Breast epithelium (tissue), 4 donors: ENCODE data around the gene P2RX5. TPM values are rescaled to one million over a fixed set of nuclear protein-coding genes. Genes with fewer than 3 reads are reported as not detected.

Experiments used
- DNase-seq, 2 donors: peaks; one replicate each; pipeline ENCODE4 v3.0.0-alpha.2; 2019; ENCODE audit warnings: low spot score in 2 of 2
- H3K27ac ChIP-seq, 2 donors: fragments of 200-600 bp; sonication (generic) in 1 of 2; one replicate each; pipeline ENCODE4 v1.5.1; 2016 to 2019; ENCODE audit warnings: mild to moderate bottlenecking in 1 of 2
- H3K27me3 ChIP-seq, 2 donors: fragments of 200-600 bp; sonication (generic) in 1 of 2; one replicate each; pipeline versions ENCODE4 v1.5.1 to v1.6.0; 2017 to 2019; ENCODE audit warnings: control low read depth in 1 of 2, mild to moderate bottlenecking in 1 of 2
- H3K36me3 ChIP-seq: fragments of 200-600 bp; one replicate; pipeline ENCODE4 v1.5.1; 2019
- H3K4me1 ChIP-seq, 2 donors: fragments of 200-600 bp; sonication (generic); one replicate each; pipeline ENCODE4 v1.5.1; 2016 to 2019; ENCODE audit warnings: control low read depth in 1 of 2
- H3K4me3 ChIP-seq, 3 donors: fragments of 200-600 bp; sonication (generic); 1 replicate in 2 of 3; 2 replicates in 1 of 3; pipeline ENCODE4 v1.5.1; 2016 to 2019; ENCODE audit warnings: mild to moderate bottlenecking in 3 of 3, moderate library complexity in 2 of 3
- H3K9me3 ChIP-seq, 2 donors: fragments of 200-600 bp; sonication (generic) in 1 of 2; one replicate each; pipeline ENCODE4 v1.5.1; 2016 to 2019; ENCODE audit warnings: control low read depth in 1 of 2
- POLR2A ChIP-seq: fragments of 450-650 bp; IDR thresholded peaks from one replicate; pipeline ENCODE4 v1.6.1; 2016; ENCODE audit warnings: antibody characterized with exemption, mild to moderate bottlenecking, moderate library complexity
- POLR2AphosphoS5 ChIP-seq, 3 donors: sonication (generic); formaldehyde crosslinking; IDR thresholded peaks; one replicate each; pipeline ENCODE4 v1.6.1; 2017; ENCODE audit warnings: antibody characterized with exemption in 3 of 3
- intact Hi-C: fragments of 100-400 bp; cut with DNase I; formaldehyde crosslinking; loops from one replicate; pipeline ENCODE4 v1.15.1; 2023; ENCODE audit warnings: low total_unique reads
- total RNA-seq, 3 donors: library from RNA; depleted of rRNA; stranded (reverse); fragments of >200 nt; gene quantifications; one replicate each; pipeline ENCODE4 v1.1.0, GENCODE V29; 2016
- TF ChIP-seq, protein P1 (sequence below), 3 donors: fragments of 450-650 bp; IDR thresholded peaks; one replicate each; pipeline ENCODE4 v1.5.1; 2016 to 2017; ENCODE audit warnings: antibody characterized with exemption in 3 of 3, mild to moderate bottlenecking in 3 of 3, moderate library complexity in 3 of 3

The P2RX5 gene
- total RNA-seq, 3 donors from 2014 or later = 0.29 to 2.0 (median 0.32) TPM

DNA sequence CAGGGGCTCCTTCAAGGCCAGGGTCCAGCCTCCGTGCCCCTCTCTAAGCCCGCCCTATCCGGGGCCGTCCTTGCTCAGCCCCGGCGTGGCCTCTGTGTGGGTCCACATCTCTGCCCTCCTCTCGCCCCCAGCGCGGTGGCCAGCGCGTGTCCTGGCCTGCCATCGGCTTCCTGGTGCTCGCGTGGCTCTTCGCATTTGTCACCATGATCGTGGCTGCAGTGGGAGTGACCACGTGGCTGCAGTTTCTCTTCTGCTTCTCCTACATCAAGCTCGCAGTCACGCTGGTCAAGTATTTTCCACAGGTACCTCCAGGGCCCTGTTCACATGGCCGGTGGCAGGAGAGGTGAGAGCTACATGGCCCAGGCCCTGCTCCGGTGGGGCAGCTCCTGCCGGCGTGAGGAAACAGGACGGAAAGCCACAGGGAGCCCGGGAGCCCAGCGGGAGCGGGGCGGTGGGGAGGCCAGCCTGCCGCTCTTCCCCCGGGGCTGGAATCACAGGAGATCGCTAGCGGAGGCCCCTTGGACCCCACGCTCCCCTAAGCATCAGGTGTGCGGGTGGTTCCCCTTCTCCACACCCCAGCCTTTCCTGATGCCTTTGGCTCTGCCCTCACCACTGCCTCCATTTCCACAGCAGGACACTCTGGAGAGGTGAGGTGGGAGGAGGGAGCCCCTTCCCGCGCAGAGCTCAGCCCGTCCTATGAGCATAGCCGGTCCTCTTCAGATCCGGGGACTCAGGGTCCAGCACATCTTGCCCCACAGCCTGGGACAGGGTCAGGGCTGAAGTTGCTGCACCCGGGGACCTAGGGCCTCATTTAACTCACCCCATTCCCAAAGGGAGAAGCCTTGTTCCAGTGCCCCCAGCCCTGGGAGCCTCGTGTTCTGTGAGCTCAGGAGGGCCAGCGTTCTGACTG, 37.8 kb downstream of the P2RX5 start:
- peaks cover 0 to 5% of the 10 kb centered on the region in 2 donors for H3K4me1 ChIP-seq
- peak overlapping the region; percentile 68 to 80 for H3K27ac ChIP-seq
- H3K27me3 ChIP-seq = no peaks in the 10 kb centered on the region
- intact Hi-C loops = no loop called here
- TF ChIP-seq POLR2A = no peak
- TF ChIP-seq, protein P1, sequence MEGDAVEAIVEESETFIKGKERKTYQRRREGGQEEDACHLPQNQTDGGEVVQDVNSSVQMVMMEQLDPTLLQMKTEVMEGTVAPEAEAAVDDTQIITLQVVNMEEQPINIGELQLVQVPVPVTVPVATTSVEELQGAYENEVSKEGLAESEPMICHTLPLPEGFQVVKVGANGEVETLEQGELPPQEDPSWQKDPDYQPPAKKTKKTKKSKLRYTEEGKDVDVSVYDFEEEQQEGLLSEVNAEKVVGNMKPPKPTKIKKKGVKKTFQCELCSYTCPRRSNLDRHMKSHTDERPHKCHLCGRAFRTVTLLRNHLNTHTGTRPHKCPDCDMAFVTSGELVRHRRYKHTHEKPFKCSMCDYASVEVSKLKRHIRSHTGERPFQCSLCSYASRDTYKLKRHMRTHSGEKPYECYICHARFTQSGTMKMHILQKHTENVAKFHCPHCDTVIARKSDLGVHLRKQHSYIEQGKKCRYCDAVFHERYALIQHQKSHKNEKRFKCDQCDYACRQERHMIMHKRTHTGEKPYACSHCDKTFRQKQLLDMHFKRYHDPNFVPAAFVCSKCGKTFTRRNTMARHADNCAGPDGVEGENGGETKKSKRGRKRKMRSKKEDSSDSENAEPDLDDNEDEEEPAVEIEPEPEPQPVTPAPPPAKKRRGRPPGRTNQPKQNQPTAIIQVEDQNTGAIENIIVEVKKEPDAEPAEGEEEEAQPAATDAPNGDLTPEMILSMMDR (IDR thresholded peaks at IDR 0.05) = no peak
- no peak for TF ChIP-seq POLR2AphosphoS5 (IDR thresholded peaks at IDR 0.05)
- no peaks in the 10 kb centered on the region for H3K36me3 ChIP-seq
- no peaks in the 10 kb centered on the region for H3K9me3 ChIP-seq
- no peak for DNase-seq
- H3K4me3 ChIP-seq = no peak overlapping the region

DNA sequence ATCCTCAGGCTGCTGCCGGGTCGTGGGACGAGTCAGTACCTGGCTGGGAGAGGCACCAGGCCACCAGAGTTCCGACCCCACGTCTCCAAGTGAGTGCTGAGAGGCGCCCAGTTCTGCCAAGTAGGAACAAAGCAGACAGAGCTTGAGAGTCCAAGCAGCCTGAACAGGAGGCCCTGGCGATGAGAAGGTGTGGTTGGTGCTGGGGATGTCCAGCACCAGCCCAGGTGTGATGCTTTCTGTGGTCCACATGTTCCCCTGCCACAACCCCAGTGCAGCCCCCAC, 38.4 kb downstream of the P2RX5 start:
- H3K27ac ChIP-seq = no peak overlapping the region
- no peak for TF ChIP-seq POLR2AphosphoS5 (IDR thresholded peaks at IDR 0.05)
- TF ChIP-seq, protein P1 (IDR thresholded peaks at IDR 0.05) = no peak
- no peak for TF ChIP-seq POLR2A
- no peaks in the 10 kb centered on the region for H3K9me3 ChIP-seq
- H3K27me3 ChIP-seq = no peaks in the 10 kb centered on the region
- DNase-seq = no peak
- no peaks in the 10 kb centered on the region for H3K36me3 ChIP-seq
- no peak overlapping the region for H3K4me3 ChIP-seq
- intact Hi-C loops = no loop called here
- peaks cover 0 to 5% of the 10 kb centered on the region in 2 donors for H3K4me1 ChIP-seq

DNA sequence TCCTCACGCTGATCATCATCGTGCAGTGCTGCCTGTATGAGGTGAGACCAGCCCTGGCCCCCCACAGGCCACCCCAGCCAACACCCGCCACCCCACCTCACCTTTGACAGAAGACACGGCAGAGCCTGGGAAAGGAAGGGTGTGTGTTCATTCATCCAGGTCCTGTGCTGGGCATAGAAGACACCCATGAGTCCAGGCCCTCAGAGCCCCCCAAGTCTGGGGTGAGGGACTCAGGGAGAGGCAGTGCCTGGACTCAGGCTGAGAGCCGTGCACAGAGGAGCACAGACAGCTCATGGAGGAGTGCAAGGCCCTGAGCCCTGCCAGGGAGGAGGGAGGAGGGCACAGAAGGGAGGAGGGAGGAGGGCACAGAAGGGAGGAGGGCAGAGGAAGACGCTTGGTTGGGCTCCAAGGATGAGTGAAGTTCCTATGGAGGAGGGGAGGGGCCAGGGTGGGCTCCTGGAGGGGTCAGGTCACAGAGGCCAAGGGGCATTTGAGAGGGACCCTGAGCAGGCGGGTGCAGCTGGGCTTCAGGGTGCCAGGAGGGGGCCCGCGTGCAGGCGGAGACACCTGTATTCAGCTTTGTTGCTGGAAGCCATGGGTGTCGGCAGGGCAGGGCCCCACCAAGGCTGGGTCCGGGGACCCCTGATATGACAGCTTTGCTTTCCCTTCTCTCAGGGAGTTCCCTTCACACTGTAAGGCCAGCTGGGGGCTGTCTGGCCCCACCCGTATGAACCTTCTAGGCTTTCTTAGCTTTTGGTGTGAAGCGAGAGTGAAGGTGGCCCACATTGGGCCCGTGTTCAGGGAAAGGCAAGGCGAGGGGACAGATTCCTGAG, 39.0 kb downstream of the P2RX5 start:
- H3K27ac ChIP-seq = no peak overlapping the region
- no peak overlapping the region for H3K4me3 ChIP-seq
- H3K9me3 ChIP-seq = no peaks in the 10 kb centered on the region
- H3K4me1 ChIP-seq = peaks cover 0 to 5% of the 10 kb centered on the region in 2 donors
- DNase-seq = no peak
- intact Hi-C loops = no loop called here
- H3K27me3 ChIP-seq = no peaks in the 10 kb centered on the region
- TF ChIP-seq, protein P1 (IDR thresholded peaks at IDR 0.05) = no peak
- no peak for TF ChIP-seq POLR2AphosphoS5 (IDR thresholded peaks at IDR 0.05)
- no peak for TF ChIP-seq POLR2A
- H3K36me3 ChIP-seq = no peaks in the 10 kb centered on the region

GRCh38 chr17:3656353-3656752, 39.6 kb downstream of the P2RX5 start:
- Histone ChIP-seq H3K27ac (no peak overlapping the region), H3K4me3 (no peak overlapping the region), H3K9me3 (no peaks in the 10 kb centered on the region), H3K27me3 (no peaks in the 10 kb centered on the region), H3K4me1 (peaks cover 0 to 5% of the 10 kb centered on the region in 2 donors), H3K36me3 (no peaks in the 10 kb centered on the region)
- intact Hi-C loops = no loop called here
- no peak for DNase-seq
- TF ChIP-seq POLR2A = no peak
- no peak for TF ChIP-seq POLR2AphosphoS5 (IDR thresholded peaks at IDR 0.05)
- TF ChIP-seq, protein P1 (IDR thresholded peaks at IDR 0.05) = no peak

GRCh38 chr17:3655766-3656165, 40.2 kb downstream of the P2RX5 start:
- H3K4me1 ChIP-seq = peaks cover 0 to 5% of the 10 kb centered on the region in 2 donors
- no peak for DNase-seq

More at GRCh38 chr17:3655766-3656165, 40.2 kb downstream of the P2RX5 start:
- Histone ChIP-seq H3K36me3 (no peaks in the 10 kb centered on the region), H3K9me3 (no peaks in the 10 kb centered on the region), H3K27ac (no peak overlapping the region), H3K27me3 (no peaks in the 10 kb centered on the region), H3K4me3 (no peak overlapping the region)
- TF ChIP-seq POLR2A (no peak), POLR2AphosphoS5 (IDR thresholded peaks at IDR 0.05) (no peak)
- TF ChIP-seq, protein P1 (IDR thresholded peaks at IDR 0.05) = no peak
- intact Hi-C loops = no loop called here
